Motor neuron (in vitro differentiated cells): Measurements from ENCODE around the gene GDPD2. TPM values are rescaled to one million over a fixed set of nuclear protein-coding genes. Genes with fewer than 3 reads are reported as not detected.
"Not testable (repeated sequence)": the region's sequence is repeated elsewhere in the genome, so short reads cannot be mapped to it uniquely, and the experiment has no call there.

ENCODE experiments used
- ATAC-seq, 8 experiments: fragments of 200-7000 bp; cut with Tn5 transposase; replicated peaks in 6 of 8; 2 replicates each; pipeline ENCODE4 v1.8.0; 2021; ENCODE audit warnings: mild to moderate bottlenecking in 8 of 8, moderate library complexity in 8 of 8
- H3K27ac ChIP-seq, 2 donors: fragments of 250-450 bp; sonication (Bioruptor Pico); 2 replicates each; pipeline ENCODE4 v1.9.0; 2021; ENCODE audit warnings: antibody characterized with exemption in 2 of 2, mild to moderate bottlenecking in 2 of 2, moderate library complexity in 1 of 2
- H3K4me1 ChIP-seq, 2 donors: fragments of 250-450 bp; sonication (Bioruptor Pico); replicated peaks in 1 of 2; 2 replicates each; pipeline ENCODE4 v1.6.1; 2021; ENCODE audit warnings: antibody characterized with exemption in 2 of 2, mild to moderate bottlenecking in 2 of 2, moderate library complexity in 1 of 2
- H3K4me3 ChIP-seq, 5 donors: fragments of 250-450 bp; sonication (Bioruptor Pico); 2 replicates each; pipeline ENCODE4 v1.9.0; 2021; ENCODE audit warnings: antibody characterized with exemption in 5 of 5, mild to moderate bottlenecking in 5 of 5, moderate library complexity in 4 of 5
- WGBS, 10 experiments: fragments of 450-650 bp; shearing (Covaris generic); methylation state at CpG; one replicate each; pipeline ENCODE4 v1.0.0; 2022; 5-methylcytosine and 5-hydroxymethylcytosine counted together
- in situ Hi-C, 9 experiments: fragments of 400-800 bp; cut with MboI; loops; one replicate each; pipeline ENCODE4 v1.15.0; 2021; ENCODE audit warnings: low sequenced_read_pairs in 9 of 9, low pct_unique_long_range_greater_than_20kb in 2 of 9; ENCODE audit not compliant: unreplicated experiment in 9 of 9
- total RNA-seq, 8 experiments: library from RNA; unstranded; fragments of 300-600 nt; gene quantifications; 2 replicates each; pipeline versions ENCODE4 v1.2.3 to v1.2.4, GENCODE V29; 2022

Gene GDPD2
- 10 to 100 TPM in 1 of 8 experiments, 1 to 10 TPM in 4, under 1 TPM in 2, not detected in 1; 0.15 to 37.9 (median 5.8) TPM for total RNA-seq

- peak in 7 of 8 experiments; percentile 56 to 94 (median 93) for ATAC-seq
- peak within 1 kb of the TSS; percentile 5 to 59 for H3K27ac ChIP-seq
- WGBS, 10 experiments = 0 to 3% methylated on average over 2 to 6 of the region's 11 CpGs; no CpG with 5 or more reads in 8 of the 10 experiments
- in situ Hi-C loops = loop anchor here in 1 of 9 experiments (25.0 kb wide), 1 partner anchor 111 kb away; no protein-coding TSS in a partner anchor
- H3K4me1 ChIP-seq = peaks cover 30 to 38% of the 10 kb centered on the region in 2 donors
- H3K4me3 ChIP-seq = peak within 1 kb of the TSS; percentile 5 to 29 (median 24)
Observed at GRCh38 chrX:70422851-70423341, at the start of gene GDPD2. GDPD2 (plus strand) TSS chrX:70423314; CDS start chrX:70424985, 1,671 bp downstream.

- in situ Hi-C loops = no loop called here
- no peaks in the 10 kb centered on the region for H3K4me1 ChIP-seq
- H3K4me3 ChIP-seq = no peak overlapping the region
- WGBS, 10 experiments = 50 to 100% (median 94%) methylated on average over 1 to 2 of the region's 2 CpGs; no CpG with 5 or more reads in 4 of the 10 experiments
- no peak overlapping the region for H3K27ac ChIP-seq
- ATAC-seq = no peak
Observed at GRCh38 chrX:70386235-70386634, 36.9 kb upstream of the GDPD2 start.

- no peak for ATAC-seq
- Histone ChIP-seq H3K4me3 (no peak overlapping the region), H3K4me1 (no peaks in the 10 kb centered on the region), H3K27ac (no peak overlapping the region)
- 76% methylated on average over 2 of the region's 4 CpGs; no CpG with 5 or more reads in 9 of the 10 experiments for WGBS, 10 experiments
- in situ Hi-C loops = no loop called here
Observed at GRCh38 chrX:70398899-70399298, 24.2 kb upstream of the GDPD2 start.

- in situ Hi-C loops = loop anchor here in 1 of 9 experiments (25.0 kb wide), 1 partner anchor 88 kb away; no protein-coding TSS in a partner anchor
- not testable (repeated sequence) for H3K27ac ChIP-seq, H3K4me3 ChIP-seq, H3K4me1 ChIP-seq
- WGBS, 10 experiments = 100% methylated on average over 1 of the region's 3 CpGs; no CpG with 5 or more reads in 9 of the 10 experiments
- peak in 1 of 8 experiments; percentile 47 for ATAC-seq
Observed at GRCh38 chrX:70400181-70400580, 22.9 kb upstream of the GDPD2 start.

GRCh38 chrX:70402721-70403120 lies 20.4 kb upstream of the GDPD2 start:
- in situ Hi-C loops = loop anchor here in 1 of 9 experiments (25.0 kb wide), 1 partner anchor 90 kb away; no protein-coding TSS in a partner anchor
- Histone ChIP-seq H3K27ac (no peak overlapping the region), H3K4me1 (no peaks in the 10 kb centered on the region), H3K4me3 (no peak overlapping the region)
- ATAC-seq = no peak
- 10 to 100% (median 51%) methylated on average over 2 of the region's 2 CpGs; no CpG with 5 or more reads in 7 of the 10 experiments for WGBS, 10 experiments

- Histone ChIP-seq H3K4me1 (no peaks in the 10 kb centered on the region), H3K4me3 (no peak overlapping the region), H3K27ac (no peak overlapping the region)
- in situ Hi-C loops = loop anchor here in 1 of 9 experiments (25.0 kb wide), 1 partner anchor 93 kb away; no protein-coding TSS in a partner anchor
- peak in 3 of 8 experiments; percentile 74 to 81 (median 77) for ATAC-seq
- WGBS, 10 experiments = no CpG with 5 or more reads among the region's 1 CpG
Observed at GRCh38 chrX:70405003-70405402, 18.1 kb upstream of the GDPD2 start.

- Histone ChIP-seq H3K27ac (no peak overlapping the region), H3K4me3 (no peak overlapping the region), H3K4me1 (no peaks in the 10 kb centered on the region)
- in situ Hi-C loops = loop anchor here in 1 of 9 experiments (25.0 kb wide), 1 partner anchor 99 kb away; no protein-coding TSS in a partner anchor
- ATAC-seq = no peak
- 50 to 100% (median 100%) methylated on average over 1 of the region's 2 CpGs; no CpG with 5 or more reads in 5 of the 10 experiments for WGBS, 10 experiments
Observed at GRCh38 chrX:70410921-70411320, 12.2 kb upstream of the GDPD2 start.

- Histone ChIP-seq H3K4me3 (no peak overlapping the region), H3K27ac (no peak overlapping the region), H3K4me1 (no peaks in the 10 kb centered on the region)
- WGBS, 10 experiments = 23 to 90% methylated on average over 2 to 3 of the region's 3 CpGs; no CpG with 5 or more reads in 8 of the 10 experiments
- in situ Hi-C loops = loop anchor here in 1 of 9 experiments (25.0 kb wide), 1 partner anchor 99 kb away; no protein-coding TSS in a partner anchor
- no peak for ATAC-seq
Observed at GRCh38 chrX:70411475-70411874, 11.6 kb upstream of the GDPD2 start.

GRCh38 chrX:70421618-70422017 lies 1.5 kb upstream of the GDPD2 start:
- H3K27ac ChIP-seq = peak overlapping the region in 1 of 2 donors; percentile 59
- 0% methylated on average over 1 of the region's 2 CpGs; no CpG with 5 or more reads in 8 of the 10 experiments for WGBS, 10 experiments
- peaks cover 30 to 39% of the 10 kb centered on the region in 2 donors for H3K4me1 ChIP-seq
- peak in 5 of 8 experiments; percentile 17 to 44 (median 28) for ATAC-seq
- no peak overlapping the region for H3K4me3 ChIP-seq
- in situ Hi-C loops = loop anchor here in 1 of 9 experiments (25.0 kb wide), 1 partner anchor 109 kb away; no protein-coding TSS in a partner anchor

- in situ Hi-C loops = loop anchor here in 1 of 9 experiments (25.0 kb wide), 1 partner anchor 112 kb away; no protein-coding TSS in a partner anchor
- WGBS, 10 experiments = 20 to 48% methylated on average over 1 to 6 of the region's 10 CpGs; no CpG with 5 or more reads in 8 of the 10 experiments
- ATAC-seq = peak in 3 of 8 experiments; percentile 11 to 54 (median 20)
- H3K4me3 ChIP-seq = peak overlapping the region in 3 of 5 donors; percentile 24 to 29 (median 26)
- no peak overlapping the region for H3K27ac ChIP-seq
- peaks cover 30% of the 10 kb centered on the region in 2 donors for H3K4me1 ChIP-seq
Observed at GRCh38 chrX:70423936-70424675, 992 bp downstream of the GDPD2 start.

- no peak overlapping the region for H3K4me3 ChIP-seq
- no peak overlapping the region for H3K27ac ChIP-seq
- H3K4me1 ChIP-seq = peaks cover 30% of the 10 kb centered on the region in 2 donors
- in situ Hi-C loops = loop anchor here in 1 of 9 experiments (25.0 kb wide), 1 partner anchor 112 kb away; no protein-coding TSS in a partner anchor
- no peak for ATAC-seq
- WGBS, 10 experiments = 63 to 80% methylated on average over 3 to 9 of the region's 10 CpGs; no CpG with 5 or more reads in 8 of the 10 experiments
Observed at GRCh38 chrX:70424801-70425200, 1.7 kb downstream of the GDPD2 start.

- ATAC-seq = no peak
- WGBS, 10 experiments = 52% methylated on average over 11 of the region's 15 CpGs; no CpG with 5 or more reads in 9 of the 10 experiments
- Histone ChIP-seq H3K27ac (no peak overlapping the region), H3K4me3 (no peak overlapping the region), H3K4me1 (peaks cover 25 to 26% of the 10 kb centered on the region in 2 donors)
- in situ Hi-C loops = no loop called here
Observed at GRCh38 chrX:70426286-70427278, 3.5 kb downstream of the GDPD2 start.
